ENCODE data around the gene MTREX. TPM values are rescaled to one million over a fixed set of nuclear protein-coding genes. Genes with fewer than 3 reads are reported as not detected.

Gene MTREX
- total and polyA plus RNA-seq, 2 of the 8 experiments (the other 6 are each of a cell fraction or from before 2014, with no cell fraction given), result 16.0 to 130 TPM

- no peak overlapping the region for H3K4ac ChIP-seq (replicated peaks; ENCODE audit: insufficient read length, low read depth, low read length)
- no peak for FAIRE-seq
- H4K8ac ChIP-seq (ENCODE audit: extremely low read depth, insufficient read depth, low read length), result no peak overlapping the region
- H3K79me2 ChIP-seq (ENCODE audit: control insufficient read depth in 1 of 2, insufficient read depth in 2 of 2, low read length in 2 of 2), result peaks cover 0 to 14% of the 10 kb centered on the region in 2 experiments; a peak in 2 of 4 replicates
- H2BK12ac ChIP-seq (ENCODE audit: low read depth, low read length), result no peak overlapping the region
- no peak overlapping the region for H3K27ac ChIP-seq (ENCODE audit: low read depth, low read length)
- H2BK5ac ChIP-seq (ENCODE audit: low read depth, low read length), result no peak overlapping the region
- H3K79me1 ChIP-seq (ENCODE audit: low read depth, low read length), result peaks cover 7% of the 10 kb centered on the region
- no peak overlapping the region for H4K5ac ChIP-seq (ENCODE audit: insufficient read length, low read depth, low read length)
- WGBS, 2 experiments (ENCODE audit: extremely low coverage in 1 of 2, insufficient coverage in 1 of 2, insufficient read length in 1 of 2, insufficient replicate concordance in 2 of 2, low coverage in 1 of 2, low lambda C conversion rate in 2 of 2, missing lambda C conversion rate in 1 of 2), result 96% methylated on average over 1 of the region's 1 CpG; no CpG with 5 or more reads in 1 of the 2 experiments
- TF ChIP-seq ATF3 (IDR thresholded peaks at IDR 0.05; ENCODE audit: insufficient read depth, low read depth, low read length) (no peak), TAF1 (IDR thresholded peaks at IDR 0.05; ENCODE audit: low read depth, low read length) (no peak), MAFK (IDR thresholded peaks at IDR 0.05; ENCODE audit: low read depth, low read length) (no peak), SRF (IDR thresholded peaks at IDR 0.05; ENCODE audit: low read depth, low read length) (no peak), BCL11A (IDR thresholded peaks at IDR 0.05; ENCODE audit: low read depth in 2 of 2, low read length in 2 of 2) (no peak), TCF12 (IDR thresholded peaks at IDR 0.05; ENCODE audit: low read depth, low read length) (no peak), SIRT6 (IDR thresholded peaks at IDR 0.05; ENCODE audit: low read length) (no peak), HDAC6 (IDR thresholded peaks at IDR 0.05; ENCODE audit: low read depth, low read length) (no peak)
- no peak overlapping the region for H2BK15ac ChIP-seq (ENCODE audit: low read length)
- H3K4me3 ChIP-seq (ENCODE audit: extremely low read depth in 1 of 4, insufficient read depth in 2 of 4, low read depth in 3 of 4, low read length in 4 of 4), result no peak overlapping the region
- ChIA-PET CTCF (ENCODE audit: partially characterized antibody) (interaction anchor here (0.7 to 4.0 kb wide), 3 partner anchors 14 to 264 kb away, joined by 3 to 14 read pairs (median 3); no protein-coding TSS in a partner anchor), POLR2A (ENCODE audit: partially characterized antibody) (interaction anchor here (0.7 kb wide), 1 partner anchor 13 kb away, joined by 3 read pairs; no protein-coding TSS in a partner anchor)
- H3K23me2 ChIP-seq (ENCODE audit: low read depth, low read length), result no peaks in the 10 kb centered on the region
- H3K23ac ChIP-seq (ENCODE audit: insufficient read length), result no peak overlapping the region
- no peak overlapping the region for H3K4me2 ChIP-seq (ENCODE audit: insufficient read depth in 1 of 2, low read depth in 2 of 2, low read length in 2 of 2)
- H3K36me3 ChIP-seq (ENCODE audit: control insufficient read depth in 2 of 4, insufficient read depth in 4 of 4, low read length in 3 of 4), result peaks cover 2 to 78% (median 50%) of the 10 kb centered on the region in 4 experiments
- no peaks in the 10 kb centered on the region for H4K20me1 ChIP-seq (replicated peaks in 1 of 2; ENCODE audit: control insufficient read depth in 1 of 2, insufficient read depth in 2 of 2, low read length in 2 of 2)
- H3K27me3 ChIP-seq (replicated peaks in 1 of 4; ENCODE audit: control insufficient read depth in 3 of 4, extremely low read depth in 1 of 4, insufficient read depth in 3 of 4, low read length in 3 of 4), result no peaks in the 10 kb centered on the region
- H2BK20ac ChIP-seq (ENCODE audit: low read length), result no peak overlapping the region
- no peak overlapping the region for H3K14ac ChIP-seq (ENCODE audit: insufficient read length)
- H4K91ac ChIP-seq (replicated peaks; ENCODE audit: insufficient read length, low read length), result no peak overlapping the region
- no peak overlapping the region for H3K9ac ChIP-seq (replicated peaks in 1 of 4; ENCODE audit: extremely low read depth in 1 of 4, low read depth in 3 of 4, low read length in 3 of 4)
- no peak overlapping the region for H2BK120ac ChIP-seq (replicated peaks; ENCODE audit: low read depth, low read length)
- no peak for DNase-seq (ENCODE audit: low read depth in 1 of 2, low spot score in 2 of 2)
- H2AFZ ChIP-seq (ENCODE audit: low read length), result no peak overlapping the region
- no peak overlapping the region for H2AK5ac ChIP-seq (ENCODE audit: low read depth, low read length)
- no peak overlapping the region for H3K18ac ChIP-seq (ENCODE audit: extremely low read depth, low read length)
- no peaks in the 10 kb centered on the region; a peak in 1 of 7 replicates for H3K4me1 ChIP-seq (replicated peaks in 1 of 4; ENCODE audit: control insufficient read depth in 3 of 4, insufficient read depth in 4 of 4, low read length in 3 of 4)
- no peak overlapping the region for H3K56ac ChIP-seq (replicated peaks; ENCODE audit: insufficient read length, low read depth, low read length)
- H3K9me3 ChIP-seq (ENCODE audit: insufficient read depth in 2 of 2, low read depth in 1 of 2, low read length in 1 of 2), result peaks cover 6 to 7% of the 10 kb centered on the region in 2 experiments; a peak in 2 of 4 replicates
These were observed 119.4 kb downstream of the MTREX start for GRCh38 chr5:55427157-55427556.
